ENCODE measurements around the gene OR7G3. TPM values are rescaled to one million over a fixed set of nuclear protein-coding genes. Genes with fewer than 3 reads are reported as not detected.

Gene OR7G3
- not detected in 2 replicates for polyA plus RNA-seq
- not detected in 2 replicates for polyA minus RNA-seq

DNA sequence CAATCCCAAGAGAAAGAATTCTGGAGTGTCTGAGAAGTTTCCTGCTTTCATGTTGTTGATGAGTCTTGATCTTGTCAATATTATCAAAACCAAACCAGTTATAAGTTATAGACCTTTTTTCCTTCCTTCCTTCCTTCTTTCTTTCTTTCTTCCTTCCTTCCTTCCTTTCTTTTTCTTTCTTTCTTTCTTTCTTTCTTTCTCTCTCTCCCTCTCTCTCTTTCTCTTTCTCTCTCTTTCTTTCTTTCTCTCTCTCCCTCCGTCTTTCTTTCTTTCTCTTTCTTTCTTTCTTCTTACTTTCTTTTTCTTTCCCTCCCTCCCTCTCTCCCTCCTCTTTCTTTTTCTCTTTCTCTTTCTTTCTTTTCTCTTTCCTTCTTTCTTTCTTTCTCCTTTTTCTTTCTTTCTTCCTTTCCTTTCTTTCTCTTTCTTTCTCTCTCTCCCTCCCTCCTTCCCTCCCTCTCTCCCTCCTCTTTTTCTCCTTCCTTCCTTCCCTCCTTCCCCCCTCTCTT lies at the start of gene OR7G3:
Gene OR7G3, minus strand, starts transcription at position 51 of the 506 bp plus-strand sequence. Its CDS starts 0 bp downstream, at position 51.
- Histone ChIP-seq H3K9me3 (ENCODE audit: low read length) (no peaks in the 10 kb centered on the region), H3K27ac (ENCODE audit: low read length) (no peak within 1 kb of the TSS), H3F3A (ENCODE audit: insufficient read depth, low read length, poor library complexity, severe bottlenecking) (no peaks in the 10 kb centered on the region), H3K27me3 (ENCODE audit: insufficient read depth, low read depth, low read length) (no peaks in the 10 kb centered on the region), H3K4me3 (ENCODE audit: low read length) (no peak within 1 kb of the TSS), H3K4me2 (ENCODE audit: low read length) (no peak within 1 kb of the TSS), H4K20me1 (ENCODE audit: insufficient read depth) (no peaks in the 10 kb centered on the region), H3K79me2 (replicated peaks; ENCODE audit: insufficient read depth, low read length) (no peaks in the 10 kb centered on the region), H3K9me2 (ENCODE audit: insufficient read depth, low read length) (no peaks in the 10 kb centered on the region), H3K9ac (ENCODE audit: low read length) (no peak within 1 kb of the TSS), H2AFZ (ENCODE audit: low read depth, low read length) (no peak within 1 kb of the TSS), H3K36me3 (ENCODE audit: insufficient read depth, low read length) (no peaks in the 10 kb centered on the region)
- TF ChIP-seq POLR2AphosphoS5 (IDR thresholded peaks at IDR 0.05) (no peak), MXI1 (conservative IDR thresholded peaks at IDR 0.05; ENCODE audit: poor library complexity, severe bottlenecking) (no peak)

DNA sequence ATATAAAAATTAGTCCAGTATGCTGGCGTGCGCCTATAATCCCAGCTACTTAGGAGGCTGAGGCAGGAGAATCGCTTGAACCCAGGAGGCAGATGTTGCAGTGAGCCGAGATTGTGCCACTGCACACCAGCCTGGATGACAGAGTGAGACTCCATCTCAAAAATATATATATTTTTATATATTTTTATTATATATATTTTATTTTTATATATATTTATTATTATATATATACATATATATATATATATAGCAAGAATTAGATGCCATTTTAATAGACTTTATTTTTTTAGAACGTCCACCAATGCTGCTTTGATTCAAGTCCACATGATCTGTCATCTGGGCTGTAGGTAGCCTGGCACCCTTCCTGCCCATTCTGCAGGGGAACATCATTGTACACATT lies 48.6 kb upstream of the OR7G3 start:
- Histone ChIP-seq H3K27ac (ENCODE audit: low read length) (no peak overlapping the region), H3K9me3 (ENCODE audit: low read length) (no peaks in the 10 kb centered on the region), H4K20me1 (ENCODE audit: insufficient read depth) (no peaks in the 10 kb centered on the region), H3K4me2 (ENCODE audit: low read length) (no peak overlapping the region), H3F3A (ENCODE audit: insufficient read depth, low read length, poor library complexity, severe bottlenecking) (no peaks in the 10 kb centered on the region), H3K27me3 (ENCODE audit: insufficient read depth, low read depth, low read length) (no peaks in the 10 kb centered on the region), H3K9me2 (ENCODE audit: insufficient read depth, low read length) (no peaks in the 10 kb centered on the region), H3K79me2 (replicated peaks; ENCODE audit: insufficient read depth, low read length) (no peaks in the 10 kb centered on the region), H3K9ac (ENCODE audit: low read length) (no peak overlapping the region), H3K4me3 (ENCODE audit: low read length) (no peak overlapping the region), H3K36me3 (ENCODE audit: insufficient read depth, low read length) (no peaks in the 10 kb centered on the region), H2AFZ (ENCODE audit: low read depth, low read length) (no peak overlapping the region)
- TF ChIP-seq EZH2 (IDR thresholded peaks at IDR 0.05; ENCODE audit: borderline replicate concordance, insufficient read depth, low read length, poor library complexity, severe bottlenecking) = no peak
- no peak for TF ChIP-seq POLR2AphosphoS5 (IDR thresholded peaks at IDR 0.05)
- no peak for TF ChIP-seq SMC3 (conservative IDR thresholded peaks at IDR 0.05; ENCODE audit: poor library complexity)
- TF ChIP-seq, protein P1, sequence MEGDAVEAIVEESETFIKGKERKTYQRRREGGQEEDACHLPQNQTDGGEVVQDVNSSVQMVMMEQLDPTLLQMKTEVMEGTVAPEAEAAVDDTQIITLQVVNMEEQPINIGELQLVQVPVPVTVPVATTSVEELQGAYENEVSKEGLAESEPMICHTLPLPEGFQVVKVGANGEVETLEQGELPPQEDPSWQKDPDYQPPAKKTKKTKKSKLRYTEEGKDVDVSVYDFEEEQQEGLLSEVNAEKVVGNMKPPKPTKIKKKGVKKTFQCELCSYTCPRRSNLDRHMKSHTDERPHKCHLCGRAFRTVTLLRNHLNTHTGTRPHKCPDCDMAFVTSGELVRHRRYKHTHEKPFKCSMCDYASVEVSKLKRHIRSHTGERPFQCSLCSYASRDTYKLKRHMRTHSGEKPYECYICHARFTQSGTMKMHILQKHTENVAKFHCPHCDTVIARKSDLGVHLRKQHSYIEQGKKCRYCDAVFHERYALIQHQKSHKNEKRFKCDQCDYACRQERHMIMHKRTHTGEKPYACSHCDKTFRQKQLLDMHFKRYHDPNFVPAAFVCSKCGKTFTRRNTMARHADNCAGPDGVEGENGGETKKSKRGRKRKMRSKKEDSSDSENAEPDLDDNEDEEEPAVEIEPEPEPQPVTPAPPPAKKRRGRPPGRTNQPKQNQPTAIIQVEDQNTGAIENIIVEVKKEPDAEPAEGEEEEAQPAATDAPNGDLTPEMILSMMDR (IDR thresholded peaks at IDR 0.05; ENCODE audit: poor library complexity, severe bottlenecking) = no peak
- no peak for TF ChIP-seq MXI1 (conservative IDR thresholded peaks at IDR 0.05; ENCODE audit: poor library complexity, severe bottlenecking)
- TF ChIP-seq TAF1 (IDR thresholded peaks at IDR 0.05; ENCODE audit: low read depth) = no peak
- no peak for TF ChIP-seq RAD21 (conservative IDR thresholded peaks at IDR 0.05)
- TF ChIP-seq, protein P2, sequence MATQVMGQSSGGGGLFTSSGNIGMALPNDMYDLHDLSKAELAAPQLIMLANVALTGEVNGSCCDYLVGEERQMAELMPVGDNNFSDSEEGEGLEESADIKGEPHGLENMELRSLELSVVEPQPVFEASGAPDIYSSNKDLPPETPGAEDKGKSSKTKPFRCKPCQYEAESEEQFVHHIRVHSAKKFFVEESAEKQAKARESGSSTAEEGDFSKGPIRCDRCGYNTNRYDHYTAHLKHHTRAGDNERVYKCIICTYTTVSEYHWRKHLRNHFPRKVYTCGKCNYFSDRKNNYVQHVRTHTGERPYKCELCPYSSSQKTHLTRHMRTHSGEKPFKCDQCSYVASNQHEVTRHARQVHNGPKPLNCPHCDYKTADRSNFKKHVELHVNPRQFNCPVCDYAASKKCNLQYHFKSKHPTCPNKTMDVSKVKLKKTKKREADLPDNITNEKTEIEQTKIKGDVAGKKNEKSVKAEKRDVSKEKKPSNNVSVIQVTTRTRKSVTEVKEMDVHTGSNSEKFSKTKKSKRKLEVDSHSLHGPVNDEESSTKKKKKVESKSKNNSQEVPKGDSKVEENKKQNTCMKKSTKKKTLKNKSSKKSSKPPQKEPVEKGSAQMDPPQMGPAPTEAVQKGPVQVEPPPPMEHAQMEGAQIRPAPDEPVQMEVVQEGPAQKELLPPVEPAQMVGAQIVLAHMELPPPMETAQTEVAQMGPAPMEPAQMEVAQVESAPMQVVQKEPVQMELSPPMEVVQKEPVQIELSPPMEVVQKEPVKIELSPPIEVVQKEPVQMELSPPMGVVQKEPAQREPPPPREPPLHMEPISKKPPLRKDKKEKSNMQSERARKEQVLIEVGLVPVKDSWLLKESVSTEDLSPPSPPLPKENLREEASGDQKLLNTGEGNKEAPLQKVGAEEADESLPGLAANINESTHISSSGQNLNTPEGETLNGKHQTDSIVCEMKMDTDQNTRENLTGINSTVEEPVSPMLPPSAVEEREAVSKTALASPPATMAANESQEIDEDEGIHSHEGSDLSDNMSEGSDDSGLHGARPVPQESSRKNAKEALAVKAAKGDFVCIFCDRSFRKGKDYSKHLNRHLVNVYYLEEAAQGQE (IDR thresholded peaks at IDR 0.05; ENCODE audit: borderline replicate concordance) = no peak
- TF ChIP-seq EP300 (conservative IDR thresholded peaks at IDR 0.05; ENCODE audit: poor library complexity, severe bottlenecking) = no peak

Measured in neural cell (in vitro differentiated cells).